GM19193 (cell line): Measurements from ENCODE around the gene PHRF1.
A peak's percentile ranks its signal among the peaks of the same experiment; 100 is the strongest.

Experiments
- POLR2A ChIP-seq: IDR thresholded peaks from 4 replicates; pipeline ENCODE4 v1.6.1; 2011; ENCODE audit not compliant: insufficient read depth, insufficient read length; ENCODE audit errors: extremely low read depth

Gene PHRF1

DNA sequence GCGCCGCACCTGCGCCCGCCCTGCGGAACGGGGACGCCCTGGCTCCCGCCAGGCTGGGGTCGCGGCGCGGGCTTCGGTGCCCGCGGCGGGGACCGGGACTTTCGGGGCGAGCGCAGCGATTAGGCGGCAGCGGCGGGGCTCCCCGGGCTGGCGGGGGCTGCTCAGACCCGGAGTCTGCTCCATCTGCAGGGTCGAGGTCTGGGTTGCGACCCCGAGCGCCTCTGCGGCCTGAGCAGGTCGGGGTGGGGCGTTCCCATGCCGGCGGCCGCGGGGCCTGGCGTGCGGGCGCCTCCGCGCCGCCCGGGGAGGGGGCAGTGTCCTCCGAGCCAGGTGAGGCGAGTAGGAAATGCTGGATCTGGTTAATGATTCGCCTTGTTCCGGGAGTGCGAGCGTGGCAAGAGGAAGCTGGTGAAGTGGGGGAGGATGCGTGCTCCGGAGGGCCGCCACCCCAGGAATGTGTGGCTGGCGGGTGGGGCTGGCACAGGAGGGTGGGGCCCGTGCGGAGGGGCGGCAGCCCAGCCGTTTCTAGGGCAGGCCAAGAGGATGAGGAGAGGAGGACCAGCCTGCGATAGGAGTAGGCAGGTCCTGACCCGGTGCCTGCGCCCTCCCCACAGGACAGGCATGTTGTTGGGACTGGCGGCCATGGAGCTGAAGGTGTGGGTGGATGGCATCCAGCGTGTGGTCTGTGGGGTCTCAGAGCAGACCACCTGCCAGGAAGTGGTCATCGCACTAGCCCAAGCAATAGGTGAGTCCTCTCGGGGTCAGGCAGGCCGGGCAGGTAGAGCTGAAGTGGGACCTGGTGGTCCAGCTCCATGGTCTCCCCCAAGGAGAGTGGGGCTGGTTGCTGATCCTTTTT lies 14.9 kb upstream of the PHRF1 start:
- TF ChIP-seq POLR2A: no peak

DNA sequence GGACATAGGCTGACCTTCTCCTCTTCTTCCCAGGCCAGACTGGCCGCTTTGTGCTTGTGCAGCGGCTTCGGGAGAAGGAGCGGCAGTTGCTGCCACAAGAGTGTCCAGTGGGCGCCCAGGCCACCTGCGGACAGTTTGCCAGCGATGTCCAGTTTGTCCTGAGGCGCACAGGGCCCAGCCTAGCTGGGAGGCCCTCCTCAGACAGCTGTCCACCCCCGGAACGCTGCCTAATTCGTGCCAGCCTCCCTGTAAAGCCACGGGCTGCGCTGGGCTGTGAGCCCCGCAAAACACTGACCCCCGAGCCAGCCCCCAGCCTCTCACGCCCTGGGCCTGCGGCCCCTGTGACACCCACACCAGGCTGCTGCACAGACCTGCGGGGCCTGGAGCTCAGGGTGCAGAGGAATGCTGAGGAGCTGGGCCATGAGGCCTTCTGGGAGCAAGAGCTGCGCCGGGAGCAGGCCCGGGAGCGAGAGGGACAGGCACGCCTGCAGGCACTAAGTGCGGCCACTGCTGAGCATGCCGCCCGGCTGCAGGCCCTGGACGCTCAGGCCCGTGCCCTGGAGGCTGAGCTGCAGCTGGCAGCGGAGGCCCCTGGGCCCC lies 14.1 kb upstream of the PHRF1 start:
- TF ChIP-seq POLR2A: no peak

DNA sequence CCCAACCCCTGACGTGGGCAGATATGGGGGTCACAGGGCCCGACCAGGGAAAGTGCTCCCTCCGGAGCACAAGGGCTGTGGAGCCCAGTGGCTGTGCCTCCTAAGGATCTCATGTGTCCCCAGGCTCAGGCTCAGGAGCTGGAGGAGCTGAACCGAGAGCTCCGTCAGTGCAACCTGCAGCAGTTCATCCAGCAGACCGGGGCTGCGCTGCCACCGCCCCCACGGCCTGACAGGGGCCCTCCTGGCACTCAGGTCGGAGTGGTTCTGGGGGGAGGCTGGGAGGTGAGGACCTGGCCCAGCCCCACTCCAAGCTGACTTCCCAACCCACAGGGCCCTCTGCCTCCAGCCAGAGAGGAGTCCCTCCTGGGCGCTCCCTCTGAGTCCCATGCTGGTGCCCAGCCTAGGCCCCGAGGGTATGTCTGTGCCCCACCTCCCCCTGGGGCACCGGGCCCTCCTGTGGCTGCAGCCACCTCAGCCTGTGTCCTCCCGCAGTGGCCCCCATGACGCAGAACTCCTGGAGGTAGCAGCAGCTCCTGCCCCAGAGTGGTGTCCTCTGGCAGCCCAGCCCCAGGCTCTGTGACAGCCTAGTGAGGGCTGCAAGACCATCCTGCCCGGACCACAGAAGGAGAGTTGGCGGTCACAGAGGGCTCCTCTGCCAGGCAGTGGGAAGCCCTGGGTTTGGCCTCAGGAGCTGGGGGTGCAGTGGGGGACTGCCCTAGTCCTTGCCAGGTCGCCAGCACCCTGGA lies 13.0 kb upstream of the PHRF1 start:
- no peak for TF ChIP-seq POLR2A

DNA sequence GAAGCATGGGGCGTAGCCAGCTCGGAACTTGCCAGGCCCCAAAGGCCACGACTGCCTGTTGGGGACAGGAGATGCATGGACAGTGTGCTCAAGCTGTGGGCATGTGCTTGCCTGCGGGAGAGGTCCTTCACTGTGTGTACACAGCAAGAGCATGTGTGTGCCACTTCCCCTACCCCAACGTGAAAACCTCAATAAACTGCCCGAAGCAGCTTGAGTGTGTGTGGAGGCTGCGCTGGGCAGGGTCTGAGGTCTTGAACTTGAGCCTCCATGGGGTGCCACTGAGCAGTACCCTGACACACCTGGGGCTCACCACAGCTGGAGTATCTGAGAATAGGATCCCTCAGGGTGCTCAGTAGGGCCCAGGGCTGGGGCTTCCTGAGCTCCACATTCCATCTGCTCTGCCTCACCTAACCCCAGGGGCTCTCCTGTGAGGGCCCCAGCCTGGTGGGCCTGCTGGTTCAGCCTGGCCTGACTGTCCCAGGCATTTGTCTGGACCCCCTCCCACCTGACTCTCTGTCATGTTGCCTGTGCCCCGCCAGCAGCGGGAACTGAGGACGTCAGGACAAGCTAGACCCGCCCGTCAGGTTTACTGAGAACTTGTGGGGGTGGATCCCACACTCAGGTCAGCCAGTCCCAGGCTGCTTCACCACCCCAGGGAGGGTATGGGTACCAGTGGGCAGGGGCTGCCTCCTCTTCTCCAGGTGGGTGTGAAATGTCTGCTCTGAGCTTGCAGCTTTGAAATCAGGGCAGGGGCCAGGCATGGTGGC lies 12.3 kb upstream of the PHRF1 start:
- TF ChIP-seq POLR2A: no peak

DNA sequence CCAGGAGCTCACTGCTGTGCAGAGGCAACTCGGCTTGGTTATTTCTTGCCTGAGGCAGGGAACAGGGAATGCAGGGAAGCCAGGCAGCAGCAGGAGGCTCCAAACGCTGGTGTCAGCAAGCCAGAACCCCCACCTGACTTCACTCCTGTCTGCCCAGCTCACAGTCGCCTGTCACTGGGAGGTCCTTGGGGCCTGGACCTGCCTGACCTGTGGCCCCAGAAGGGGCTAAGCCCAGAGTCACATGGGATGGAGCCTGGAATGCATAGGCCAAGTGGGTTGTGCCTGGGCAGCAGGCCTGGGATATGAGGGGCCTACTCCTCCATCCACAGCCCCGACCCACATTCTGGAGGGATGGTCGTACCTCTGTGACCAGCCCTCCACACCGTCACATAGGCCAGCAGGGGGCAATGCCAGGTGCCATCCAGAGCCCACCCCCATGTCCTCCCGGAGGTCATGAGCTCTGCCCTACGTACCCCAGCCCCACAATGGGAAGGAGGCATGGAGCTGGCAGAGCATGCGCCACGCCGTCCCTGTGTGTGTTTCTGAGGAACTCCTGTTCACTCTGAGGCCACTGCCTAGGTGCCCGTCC lies 10.3 kb upstream of the PHRF1 start:
- TF ChIP-seq POLR2A: no peak

DNA sequence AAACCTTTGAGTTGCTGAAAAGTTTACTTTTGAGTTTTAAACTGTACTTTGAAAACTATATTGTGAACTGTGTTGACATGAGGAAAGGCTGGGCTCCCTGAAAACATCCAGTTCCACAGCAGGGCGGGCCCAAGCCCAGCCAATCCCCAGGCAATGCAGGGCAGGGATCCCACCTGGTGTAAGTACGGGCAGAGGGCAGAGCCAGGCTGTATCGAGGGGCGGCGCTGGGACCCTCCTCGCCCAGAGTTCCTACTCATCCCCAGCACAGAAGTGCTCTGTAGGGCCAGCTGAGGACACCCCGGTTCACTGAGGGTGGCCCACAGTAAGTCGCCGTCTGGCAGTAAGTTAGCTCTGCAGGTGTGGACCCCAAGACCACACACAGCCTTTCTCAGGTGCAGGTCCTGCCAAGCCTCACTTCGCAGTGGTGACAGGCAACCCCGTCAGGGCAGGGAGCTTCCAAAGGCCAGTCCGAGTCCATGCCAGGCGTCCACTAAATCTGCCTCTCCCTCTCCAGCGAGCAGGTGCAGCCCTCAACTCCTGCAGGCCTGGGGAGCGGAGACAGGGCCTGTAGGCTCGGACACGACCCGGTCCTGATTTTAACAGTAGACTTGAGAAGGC lies 9.2 kb upstream of the PHRF1 start:
- no peak for TF ChIP-seq POLR2A

DNA sequence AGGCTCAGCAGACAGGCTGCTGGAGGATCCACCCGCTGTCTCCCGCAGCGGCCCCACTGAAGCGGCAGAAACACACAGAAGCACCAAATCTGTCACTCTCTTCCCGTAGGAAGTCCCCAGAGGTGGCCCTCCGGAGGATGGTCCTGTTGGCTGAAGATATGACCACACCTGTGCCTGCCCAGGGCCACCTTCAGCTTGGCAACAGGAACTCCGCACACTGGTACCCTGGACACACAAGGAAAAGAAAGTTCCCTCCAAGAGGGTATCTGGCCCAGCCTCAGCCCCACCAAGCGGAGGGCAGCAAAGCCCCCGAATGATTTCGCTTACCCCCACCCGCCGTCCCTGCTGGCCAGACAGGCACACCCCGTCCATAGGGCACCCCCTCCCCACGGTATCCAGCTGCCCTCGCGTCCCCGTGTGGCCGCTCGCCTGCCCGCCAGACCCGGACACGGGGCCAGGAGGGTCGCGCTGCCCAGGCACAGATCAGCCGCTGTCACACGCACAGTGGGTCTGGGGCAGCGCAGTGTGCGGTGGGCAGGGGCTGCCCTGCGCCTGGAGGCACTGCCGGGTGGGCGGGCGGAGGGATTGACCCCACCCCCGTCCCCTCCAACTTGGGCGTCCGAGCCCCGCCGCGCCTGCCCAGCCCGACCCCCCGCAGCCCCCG lies 8.5 kb upstream of the PHRF1 start:
- no peak for TF ChIP-seq POLR2A

DNA sequence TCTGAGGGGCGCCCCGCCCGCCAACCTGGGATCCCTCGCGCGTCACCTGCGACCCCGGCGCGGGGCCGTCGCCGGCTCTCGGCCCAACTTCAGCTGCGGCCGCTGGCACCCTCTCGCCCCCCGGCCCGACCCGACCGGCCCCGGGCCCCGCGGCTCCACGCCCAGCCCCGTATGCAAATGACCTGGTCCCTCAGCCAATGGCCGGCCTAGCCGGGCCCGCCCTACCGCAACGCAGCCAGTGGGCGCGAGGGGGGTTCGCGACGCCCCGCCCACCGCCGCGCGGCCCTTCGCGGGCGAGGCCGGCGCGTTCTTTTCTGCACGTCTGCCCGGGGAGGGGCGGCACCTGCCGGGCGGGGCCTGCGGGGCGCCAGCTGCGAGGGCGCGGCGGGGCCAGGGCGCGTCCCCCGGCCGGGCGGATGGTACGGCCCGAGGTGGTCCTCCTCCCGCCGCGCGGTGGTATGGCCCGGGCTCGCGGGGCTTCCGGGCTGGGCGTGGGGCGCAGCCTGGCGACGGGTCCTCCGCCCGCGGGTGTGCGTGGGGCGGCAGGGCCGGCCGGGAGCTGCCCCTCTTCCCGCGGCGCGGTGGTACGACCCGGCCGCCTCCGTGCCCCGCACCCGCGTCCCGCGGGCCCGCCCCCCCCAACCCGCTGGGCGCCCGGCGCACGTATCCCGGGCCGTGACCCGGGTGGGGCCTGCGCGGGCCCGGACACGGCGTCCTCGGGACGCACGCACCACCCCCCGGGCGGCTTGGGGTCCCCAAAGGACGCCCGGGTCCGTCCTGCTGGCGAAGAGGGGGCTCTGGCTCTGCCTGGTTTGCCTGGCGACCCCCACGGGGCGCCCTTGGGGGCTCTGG lies 7.7 kb upstream of the PHRF1 start:
- TF ChIP-seq POLR2A: peak; percentile 67

DNA sequence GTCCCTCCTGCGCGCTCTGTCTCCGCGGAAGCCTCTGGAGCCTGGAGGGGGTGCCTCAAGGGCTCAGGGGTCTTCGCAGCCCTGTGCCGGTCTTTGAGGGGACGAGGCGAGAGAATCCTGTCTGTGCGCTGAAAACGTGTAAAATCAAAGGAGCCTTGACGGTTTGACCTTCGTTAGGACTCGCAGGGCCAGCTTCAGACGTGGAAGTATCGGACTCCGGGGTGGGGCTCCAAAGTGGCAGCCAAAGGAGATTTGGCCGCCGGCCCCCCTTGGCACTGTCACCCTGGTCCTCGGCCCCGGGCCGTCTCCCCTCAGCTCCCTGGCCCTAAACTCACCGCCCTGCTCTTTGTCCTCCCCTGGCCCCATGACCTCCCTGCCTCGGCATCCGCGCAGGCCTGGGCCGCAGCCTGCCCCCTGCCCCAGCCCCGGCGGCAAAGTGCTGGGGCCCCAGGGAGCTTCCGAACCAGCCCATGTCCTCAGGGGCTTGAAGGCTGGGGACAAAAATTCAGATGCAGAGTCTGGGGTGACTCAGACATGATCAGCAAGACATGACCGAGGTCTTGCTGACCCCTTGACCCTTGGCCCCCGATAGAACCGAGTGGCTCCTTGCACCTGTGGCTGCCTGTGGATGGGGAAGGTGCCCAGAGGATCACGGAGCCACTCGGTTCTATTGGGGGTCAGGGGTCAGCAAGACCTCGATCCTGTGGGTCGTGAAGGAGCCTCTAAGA lies 6.9 kb upstream of the PHRF1 start:
- no peak for TF ChIP-seq POLR2A

DNA sequence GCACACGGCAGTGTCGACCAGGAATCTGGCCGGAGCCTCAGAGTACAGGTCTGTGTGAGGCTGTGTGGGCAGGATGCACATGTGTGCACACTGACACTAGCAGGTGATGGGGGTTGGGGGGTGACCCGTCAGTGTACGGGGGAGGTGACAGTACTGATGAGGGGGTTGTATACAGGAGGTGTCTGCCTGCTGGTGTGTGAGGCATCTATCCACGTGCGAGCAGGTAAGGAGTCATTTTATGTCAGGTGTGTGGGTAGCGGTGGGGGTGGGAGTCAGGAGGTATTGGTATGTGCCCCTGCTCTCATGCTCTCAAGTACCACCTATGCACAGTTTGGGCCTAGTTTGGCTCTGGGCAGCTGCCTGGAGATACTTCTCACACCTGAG lies 4.5 kb upstream of the PHRF1 start:
- no peak for TF ChIP-seq POLR2A

DNA sequence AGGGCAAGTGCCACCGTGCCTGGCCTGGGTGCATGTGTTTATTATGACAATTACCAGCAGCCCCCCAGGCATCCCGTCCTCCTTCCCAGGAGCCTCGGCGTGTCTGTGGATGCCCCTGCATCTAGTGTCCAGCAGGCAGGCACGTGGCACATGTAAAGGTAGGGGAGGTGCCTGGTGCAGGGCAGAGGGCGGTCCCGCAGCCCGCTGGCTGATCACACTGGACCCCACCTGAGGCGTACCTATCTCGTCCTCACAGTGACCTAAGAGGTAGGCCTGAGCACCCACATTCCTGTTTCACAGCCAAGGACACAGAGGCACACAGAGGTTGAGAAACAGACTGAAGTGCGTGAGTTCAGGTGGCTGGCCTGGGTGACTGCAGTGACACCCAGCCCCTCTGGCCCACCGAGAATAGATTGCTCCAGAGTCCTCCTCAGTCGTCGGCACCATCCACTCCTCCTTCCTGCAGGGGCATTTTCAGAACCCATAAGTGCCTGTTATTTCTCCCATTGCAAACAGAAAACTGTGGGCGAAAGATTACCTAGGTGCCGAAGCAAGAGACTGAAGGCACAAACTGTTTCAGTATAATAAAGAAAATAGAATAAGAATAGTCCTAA lies 3.0 kb upstream of the PHRF1 start:
- TF ChIP-seq POLR2A: no peak
